K562 (cell line): Measurements from ENCODE around the gene HES3. TPM values are rescaled to one million over a fixed set of nuclear protein-coding genes. Genes with fewer than 3 reads are reported as not detected.
A peak's percentile ranks its signal among the peaks of the same experiment; 100 is the strongest.

Experiments
- CBFA2T2 ChIP-seq: fragments of 450-650 bp; conservative IDR thresholded peaks from 2 replicates; pipeline ENCODE4 v1.6.1; 2017; ENCODE audit warnings: mild to moderate bottlenecking
- ELF1 ChIP-seq: fragments of 200-800 bp; sonication (Bioruptor generic); IDR thresholded peaks from 2 replicates; pipeline ENCODE4 v1.6.1; 2016; ENCODE audit warnings: missing genetic modification characterization, missing compliant biosample characterization
- GABPB1 ChIP-seq: sonication (generic); formaldehyde crosslinking; IDR thresholded peaks from 2 replicates; pipeline ENCODE4 v1.8.0; 2022; ENCODE audit warnings: mild to moderate bottlenecking, missing genetic modification reagents
- HNRNPH1 ChIP-seq: fragments of 200-400 bp; formaldehyde crosslinking; optimal IDR thresholded peaks from 2 replicates; pipeline ENCODE3; 2017; ENCODE audit warnings: low read depth, mild to moderate bottlenecking, low read length, moderate library complexity
- KLF10 ChIP-seq: fragments of 250-450 bp; sonication (Bioruptor Pico); IDR thresholded peaks from 2 replicates; pipeline ENCODE4 v1.6.1; 2021; ENCODE audit warnings: matching md5 sums
- L3MBTL2 ChIP-seq: fragments of 450-650 bp; IDR thresholded peaks from 2 replicates; pipeline ENCODE4 v1.6.1; 2016; ENCODE audit warnings: mild to moderate bottlenecking, moderate library complexity
- POLR2H ChIP-seq: IDR thresholded peaks from 2 replicates; pipeline ENCODE4 v1.6.1; 2016; ENCODE audit warnings: missing genetic modification characterization, low read depth, mild to moderate bottlenecking, control low read depth, missing compliant biosample characterization, moderate library complexity
- POU5F1 ChIP-seq: fragments of 150-350 bp; IDR thresholded peaks from 2 replicates; pipeline ENCODE4 v1.6.1; 2014; ENCODE audit warnings: borderline replicate concordance, low read length, low read depth, mild to moderate bottlenecking; ENCODE audit not compliant: partially characterized antibody
- RFX5 ChIP-seq: IDR thresholded peaks from 2 replicates; pipeline ENCODE4 v1.6.1; 2011; ENCODE audit warnings: low read depth, mild to moderate bottlenecking, improper control_type of control experiment, low read length
- SPI1 ChIP-seq: IDR thresholded peaks from 2 replicates; pipeline ENCODE4 v1.6.1; 2011; ENCODE audit warnings: low read depth, low read length, control low read depth, borderline replicate concordance
- SRF ChIP-seq, 2 experiments: fragments of 250-450, 450-650 bp in 1 of 2; sonication (Bioruptor Pico) in 1 of 2; sonication (generic) in 1 of 2; formaldehyde crosslinking; IDR thresholded peaks; 2 replicates each; pipeline versions ENCODE4 v1.5.0 to v1.5.1; 2020 to 2022; ENCODE audit warnings: mild to moderate bottlenecking in 1 of 2, missing genetic modification reagents in 1 of 2
- ZBTB17 ChIP-seq: fragments of 450-650 bp; formaldehyde crosslinking; IDR thresholded peaks from 2 replicates; pipeline ENCODE4 v1.4.0; 2020; ENCODE audit warnings: mild to moderate bottlenecking
- polyA plus RNA-seq, 8 experiments: library from polyadenylated mRNA; depleted of rRNA in 4 of 8; stranded (reverse) in 5 of 8; unstranded in 3 of 8; fragments of >200 nt; fragmentation: Nextera tagmentation in 2 of 8; fragmentation: Illumina TruSeq in 1 of 8; extraction: Ambion mirVana in 2 of 8; extraction: Trizol in 1 of 8; gene quantifications; 2 replicates each; pipeline versions ENCODE4 v1.2.1 to v1.2.3, GENCODE V29; 2011 to 2014; ENCODE audit warnings: inconsistent platforms in 1 of 8, missing spikeins in 1 of 8
- total RNA-seq, 7 experiments: library from RNA; depleted of rRNA in 6 of 7; stranded (reverse); fragments of >200 nt in 6 of 7; fragmentation: Illumina TruSeq in 2 of 7; extraction: Trizol in 2 of 7; gene quantifications; 2 replicates each; pipeline versions ENCODE4 v1.2.1 to v1.2.3, GENCODE V29; 2011 to 2021; ENCODE audit warnings: low replicate concordance in 1 of 7
- TF ChIP-seq, protein P1 (sequence below): fragments of 250-450 bp; sonication (Bioruptor Pico); IDR thresholded peaks from 2 replicates; pipeline ENCODE4 v1.5.0; 2021
- TF ChIP-seq, protein P2 (sequence below): IDR thresholded peaks from 2 replicates; pipeline ENCODE4 v1.6.1; 2011; ENCODE audit not compliant: insufficient read length; ENCODE audit errors: extremely low read depth
- TF ChIP-seq, protein P3 (sequence below): fragments of 250-450 bp; sonication (Bioruptor Pico); IDR thresholded peaks from 2 replicates; pipeline ENCODE4 v1.8.0; 2021; ENCODE audit warnings: moderate library complexity, mild to moderate bottlenecking, inconsistent platforms
- TF ChIP-seq, protein P4 (sequence below): fragments of 450-650 bp; IDR thresholded peaks from 2 replicates; pipeline ENCODE4 v1.6.1; 2017; ENCODE audit warnings: antibody characterized with exemption, mild to moderate bottlenecking

The HES3 gene
- total and polyA plus RNA-seq, 9 of the 15 experiments (the other 6 are each of a cell fraction or from before 2014, with no cell fraction given), result not detected

DNA sequence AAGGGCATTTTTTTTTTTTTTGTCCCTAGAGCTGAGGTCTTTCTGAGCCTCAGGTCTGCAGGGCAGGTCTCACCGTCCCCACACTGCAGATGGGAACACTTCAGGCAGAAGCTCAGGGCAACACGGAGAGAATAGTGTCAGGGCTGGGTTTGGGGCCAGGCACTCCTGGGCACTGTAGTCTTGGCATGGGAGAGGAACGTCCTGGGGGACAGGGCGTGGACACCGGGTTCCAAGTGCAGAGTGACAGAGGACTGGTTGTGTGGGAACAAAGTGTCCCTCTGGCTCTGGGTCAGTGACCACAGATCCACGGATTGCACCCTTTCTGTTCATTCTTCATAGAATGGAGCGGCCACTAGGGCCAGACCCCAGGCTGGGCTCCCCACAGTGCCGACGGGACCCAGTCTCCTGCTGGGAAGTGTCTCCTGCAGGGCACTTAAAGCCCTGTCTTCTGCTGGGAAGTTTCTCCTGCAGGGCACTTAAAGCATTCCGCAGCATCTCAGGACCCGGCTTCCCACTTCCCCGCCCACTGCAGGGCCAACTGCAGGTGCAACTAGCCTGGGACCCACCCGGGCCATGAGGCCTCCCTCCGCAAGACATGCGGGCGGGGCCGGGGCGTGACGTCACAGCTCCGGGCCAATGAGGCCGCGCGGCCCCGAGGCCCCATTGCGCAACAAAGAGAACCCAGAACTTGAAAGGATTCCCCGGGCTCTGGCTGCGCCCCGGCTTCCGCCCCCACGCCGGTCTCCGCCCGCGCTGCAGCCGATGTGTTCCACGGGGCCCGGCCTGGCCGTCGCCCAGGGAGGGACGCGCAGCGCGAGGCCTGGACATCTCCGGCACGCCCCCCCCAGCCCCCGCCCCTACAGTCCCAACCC lies 15.7 kb downstream of the HES3 start (continued):
- TF ChIP-seq, protein P1, sequence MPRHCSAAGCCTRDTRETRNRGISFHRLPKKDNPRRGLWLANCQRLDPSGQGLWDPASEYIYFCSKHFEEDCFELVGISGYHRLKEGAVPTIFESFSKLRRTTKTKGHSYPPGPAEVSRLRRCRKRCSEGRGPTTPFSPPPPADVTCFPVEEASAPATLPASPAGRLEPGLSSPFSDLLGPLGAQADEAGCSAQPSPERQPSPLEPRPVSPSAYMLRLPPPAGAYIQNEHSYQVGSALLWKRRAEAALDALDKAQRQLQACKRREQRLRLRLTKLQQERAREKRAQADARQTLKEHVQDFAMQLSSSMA (CRISPR knock-in tag), result no peak
- TF ChIP-seq POU5F1, result no peak
- TF ChIP-seq, protein P2, sequence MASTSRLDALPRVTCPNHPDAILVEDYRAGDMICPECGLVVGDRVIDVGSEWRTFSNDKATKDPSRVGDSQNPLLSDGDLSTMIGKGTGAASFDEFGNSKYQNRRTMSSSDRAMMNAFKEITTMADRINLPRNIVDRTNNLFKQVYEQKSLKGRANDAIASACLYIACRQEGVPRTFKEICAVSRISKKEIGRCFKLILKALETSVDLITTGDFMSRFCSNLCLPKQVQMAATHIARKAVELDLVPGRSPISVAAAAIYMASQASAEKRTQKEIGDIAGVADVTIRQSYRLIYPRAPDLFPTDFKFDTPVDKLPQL, result no peak
- TF ChIP-seq, protein P3, sequence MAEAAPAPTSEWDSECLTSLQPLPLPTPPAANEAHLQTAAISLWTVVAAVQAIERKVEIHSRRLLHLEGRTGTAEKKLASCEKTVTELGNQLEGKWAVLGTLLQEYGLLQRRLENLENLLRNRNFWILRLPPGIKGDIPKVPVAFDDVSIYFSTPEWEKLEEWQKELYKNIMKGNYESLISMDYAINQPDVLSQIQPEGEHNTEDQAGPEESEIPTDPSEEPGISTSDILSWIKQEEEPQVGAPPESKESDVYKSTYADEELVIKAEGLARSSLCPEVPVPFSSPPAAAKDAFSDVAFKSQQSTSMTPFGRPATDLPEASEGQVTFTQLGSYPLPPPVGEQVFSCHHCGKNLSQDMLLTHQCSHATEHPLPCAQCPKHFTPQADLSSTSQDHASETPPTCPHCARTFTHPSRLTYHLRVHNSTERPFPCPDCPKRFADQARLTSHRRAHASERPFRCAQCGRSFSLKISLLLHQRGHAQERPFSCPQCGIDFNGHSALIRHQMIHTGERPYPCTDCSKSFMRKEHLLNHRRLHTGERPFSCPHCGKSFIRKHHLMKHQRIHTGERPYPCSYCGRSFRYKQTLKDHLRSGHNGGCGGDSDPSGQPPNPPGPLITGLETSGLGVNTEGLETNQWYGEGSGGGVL, result no peak
- no peak for TF ChIP-seq POLR2H (tag)
- no peak for TF ChIP-seq ELF1
- no peak for TF ChIP-seq CBFA2T2
- TF ChIP-seq HNRNPH1, result no peak
- TF ChIP-seq, protein P4, sequence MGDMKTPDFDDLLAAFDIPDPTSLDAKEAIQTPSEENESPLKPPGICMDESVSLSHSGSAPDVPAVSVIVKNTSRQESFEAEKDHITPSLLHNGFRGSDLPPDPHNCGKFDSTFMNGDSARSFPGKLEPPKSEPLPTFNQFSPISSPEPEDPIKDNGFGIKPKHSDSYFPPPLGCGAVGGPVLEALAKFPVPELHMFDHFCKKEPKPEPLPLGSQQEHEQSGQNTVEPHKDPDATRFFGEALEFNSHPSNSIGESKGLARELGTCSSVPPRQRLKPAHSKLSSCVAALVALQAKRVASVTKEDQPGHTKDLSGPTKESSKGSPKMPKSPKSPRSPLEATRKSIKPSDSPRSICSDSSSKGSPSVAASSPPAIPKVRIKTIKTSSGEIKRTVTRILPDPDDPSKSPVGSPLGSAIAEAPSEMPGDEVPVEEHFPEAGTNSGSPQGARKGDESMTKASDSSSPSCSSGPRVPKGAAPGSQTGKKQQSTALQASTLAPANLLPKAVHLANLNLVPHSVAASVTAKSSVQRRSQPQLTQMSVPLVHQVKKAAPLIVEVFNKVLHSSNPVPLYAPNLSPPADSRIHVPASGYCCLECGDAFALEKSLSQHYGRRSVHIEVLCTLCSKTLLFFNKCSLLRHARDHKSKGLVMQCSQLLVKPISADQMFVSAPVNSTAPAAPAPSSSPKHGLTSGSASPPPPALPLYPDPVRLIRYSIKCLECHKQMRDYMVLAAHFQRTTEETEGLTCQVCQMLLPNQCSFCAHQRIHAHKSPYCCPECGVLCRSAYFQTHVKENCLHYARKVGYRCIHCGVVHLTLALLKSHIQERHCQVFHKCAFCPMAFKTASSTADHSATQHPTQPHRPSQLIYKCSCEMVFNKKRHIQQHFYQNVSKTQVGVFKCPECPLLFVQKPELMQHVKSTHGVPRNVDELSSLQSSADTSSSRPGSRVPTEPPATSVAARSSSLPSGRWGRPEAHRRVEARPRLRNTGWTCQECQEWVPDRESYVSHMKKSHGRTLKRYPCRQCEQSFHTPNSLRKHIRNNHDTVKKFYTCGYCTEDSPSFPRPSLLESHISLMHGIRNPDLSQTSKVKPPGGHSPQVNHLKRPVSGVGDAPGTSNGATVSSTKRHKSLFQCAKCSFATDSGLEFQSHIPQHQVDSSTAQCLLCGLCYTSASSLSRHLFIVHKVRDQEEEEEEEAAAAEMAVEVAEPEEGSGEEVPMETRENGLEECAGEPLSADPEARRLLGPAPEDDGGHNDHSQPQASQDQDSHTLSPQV, result no peak
- peak; percentile 41; the same call in 1 of the 2 replicates for TF ChIP-seq RFX5
- no peak for TF ChIP-seq SPI1
- no peak for TF ChIP-seq SRF (CRISPR knock-in tag; IDR thresholded peaks at IDR 0.05)
- no peak for TF ChIP-seq KLF10 (CRISPR knock-in tag)
- 0 out of 2 replicates have a peak, but pooled peaks have one; percentile 45 for TF ChIP-seq GABPB1 (CRISPR knock-in tag)
- peak; percentile 48 for TF ChIP-seq L3MBTL2
- no peak for TF ChIP-seq ZBTB17
